ENCODE results near the gene MOB2.

GRCh38 chr11:1528710-1529109 is 42.1 kb upstream of the MOB2 start:
- TF ChIP-seq POLR2AphosphoS5 (IDR thresholded peaks at IDR 0.05; ENCODE audit: low read depth, low read length): no peak
- no peak for TF ChIP-seq REST (IDR thresholded peaks at IDR 0.05; ENCODE audit: insufficient read depth in 1 of 2, low read depth in 2 of 2, low read length in 2 of 2)

All from PFSK-1 (cell line).